SIG-M5 (cell line): ENCODE measurements around the gene KIF18B.

ENCODE experiments used
- DNase-seq: peaks from one replicate; lab custom pipeline; 2025; lab: John Stamatoyannopoulos, UW

KIF18B gene

GRCh38 chr17:44940317-44940716 is 7.3 kb downstream of the KIF18B start:
- no peak for DNase-seq

DNA sequence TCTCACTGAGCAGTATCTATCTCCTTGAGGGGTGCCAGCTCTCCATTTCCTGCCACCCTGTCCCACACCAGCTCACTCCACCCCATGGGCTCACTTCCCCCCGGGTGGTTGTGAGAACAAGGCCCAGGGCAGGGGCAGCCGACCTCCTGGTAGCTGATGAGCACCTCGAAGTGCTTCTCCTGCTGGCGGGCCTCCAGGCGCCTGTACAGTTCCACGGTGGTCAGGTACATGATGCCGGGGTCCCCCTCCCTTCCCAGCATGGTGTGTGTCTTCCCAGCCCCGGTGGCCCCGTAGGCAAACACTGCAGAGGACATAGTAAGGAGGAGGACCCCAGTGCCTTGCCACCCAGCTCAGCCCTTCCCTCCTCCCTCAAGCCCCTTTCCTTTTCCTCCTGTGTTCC is 12.5 kb downstream of the KIF18B start:
- DNase-seq: no peak

DNA sequence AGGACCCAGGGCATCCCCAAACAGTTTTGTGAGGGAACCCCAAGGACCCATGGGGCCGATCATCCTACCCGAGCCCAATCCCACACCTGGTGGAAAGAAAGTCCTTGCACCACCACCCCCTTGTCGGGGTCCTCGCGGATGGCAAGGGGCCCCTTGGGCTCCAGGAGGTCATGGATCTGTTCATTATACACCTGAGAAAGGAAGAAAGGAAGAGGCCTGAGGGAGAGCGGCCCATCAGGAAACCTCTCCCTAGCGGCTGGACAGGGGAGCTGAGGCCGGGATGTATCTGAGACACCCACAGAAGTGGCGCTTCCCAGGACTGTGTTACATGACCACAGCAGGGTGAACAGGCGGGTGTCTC is 12.8 kb downstream of the KIF18B start:
- DNase-seq: no peak

DNA sequence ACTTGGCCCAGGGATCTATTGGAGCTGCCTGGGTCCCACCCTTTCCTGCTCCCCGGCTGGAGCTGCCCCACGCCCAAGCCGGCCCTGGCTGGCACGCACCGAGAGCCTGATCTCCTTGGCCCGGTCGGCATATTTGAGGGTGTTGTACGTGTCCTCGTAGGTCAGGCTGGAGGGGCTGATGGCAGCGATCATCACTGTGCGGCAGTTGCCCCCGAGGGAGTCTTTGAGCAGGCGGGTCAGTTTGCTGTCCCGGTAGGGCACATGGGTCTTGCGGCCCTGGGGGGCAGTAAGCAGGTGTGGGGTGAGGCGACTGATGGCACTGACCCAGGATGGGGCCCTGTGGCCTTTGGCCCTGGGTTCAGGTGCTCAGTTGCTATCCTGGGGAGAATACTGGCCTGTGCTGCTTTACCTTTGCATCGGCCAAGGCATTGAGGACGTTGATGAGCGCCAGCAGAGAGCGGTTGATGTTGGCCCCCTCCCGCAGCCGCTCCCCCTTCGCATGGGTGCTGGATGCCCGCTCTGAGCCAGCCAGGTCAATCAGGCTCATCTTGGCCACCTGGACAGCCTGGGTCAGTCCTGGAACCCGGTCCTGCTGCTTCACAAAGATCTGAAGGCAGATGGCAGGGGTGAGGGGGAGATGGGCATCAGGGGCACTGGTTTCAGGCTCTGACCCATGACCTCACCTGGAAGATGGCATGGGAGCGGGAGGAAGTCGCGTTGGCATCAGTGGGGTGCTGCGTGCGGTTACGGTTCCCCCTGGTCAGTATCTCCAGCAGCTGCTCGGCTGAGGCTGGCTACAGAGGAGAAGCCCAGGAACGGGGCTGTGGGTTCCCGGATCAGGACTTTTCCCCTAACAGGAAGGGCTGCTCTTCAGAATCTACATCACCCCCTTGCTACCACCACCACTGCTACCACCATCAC is 13.5 kb downstream of the KIF18B start:
- DNase-seq: no peak

DNA sequence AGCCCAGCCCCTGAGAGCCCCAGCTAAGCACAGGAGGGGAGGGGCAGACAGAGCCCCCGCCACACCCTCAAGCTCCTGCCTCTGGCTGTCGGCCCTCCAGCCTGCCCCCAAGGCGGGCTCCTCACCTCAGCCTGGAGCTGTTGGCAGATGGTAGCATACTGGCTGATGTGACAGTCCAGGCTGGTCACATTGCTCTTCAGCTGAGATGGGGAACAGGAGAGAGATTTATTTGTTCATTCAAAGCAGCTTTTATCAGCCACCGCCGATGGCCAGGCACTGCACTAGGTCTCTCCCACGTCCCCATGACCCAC is 14.8 kb downstream of the KIF18B start:
- no peak for DNase-seq

DNA sequence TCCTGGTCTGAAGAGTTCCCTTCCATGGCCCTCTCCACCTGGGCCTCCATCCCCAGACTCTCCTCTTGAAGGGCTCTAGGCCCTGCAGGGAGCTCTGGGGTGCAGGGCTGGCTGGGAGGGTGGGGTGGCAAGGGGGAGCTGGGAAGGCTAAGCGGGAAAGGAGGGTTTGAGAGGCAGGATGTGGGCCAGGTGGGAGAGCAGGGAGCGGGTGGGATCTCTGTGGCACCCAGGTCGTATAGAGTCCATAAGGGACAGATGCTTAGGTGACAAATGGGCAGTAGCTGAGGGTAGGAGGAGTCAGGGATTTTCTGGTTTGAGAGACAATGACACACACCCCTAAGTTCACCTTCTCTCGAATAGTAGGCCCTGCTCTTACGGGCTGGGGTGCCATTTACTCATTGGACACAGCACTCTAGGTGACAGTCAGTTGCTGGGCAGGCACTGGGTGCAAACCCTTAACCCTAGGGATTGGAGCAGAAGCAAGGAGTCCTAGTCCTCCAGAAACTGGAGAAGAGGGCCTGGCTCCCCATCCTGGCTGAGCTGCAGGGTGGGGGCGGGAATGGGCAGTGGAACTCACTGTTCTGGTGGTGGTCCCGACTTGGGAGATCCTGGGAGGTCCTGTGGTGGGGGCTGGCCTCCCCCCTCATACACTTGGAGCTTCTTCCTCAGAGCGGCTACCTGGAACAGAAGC is 15.3 kb downstream of the KIF18B start:
- DNase-seq: no peak

DNA sequence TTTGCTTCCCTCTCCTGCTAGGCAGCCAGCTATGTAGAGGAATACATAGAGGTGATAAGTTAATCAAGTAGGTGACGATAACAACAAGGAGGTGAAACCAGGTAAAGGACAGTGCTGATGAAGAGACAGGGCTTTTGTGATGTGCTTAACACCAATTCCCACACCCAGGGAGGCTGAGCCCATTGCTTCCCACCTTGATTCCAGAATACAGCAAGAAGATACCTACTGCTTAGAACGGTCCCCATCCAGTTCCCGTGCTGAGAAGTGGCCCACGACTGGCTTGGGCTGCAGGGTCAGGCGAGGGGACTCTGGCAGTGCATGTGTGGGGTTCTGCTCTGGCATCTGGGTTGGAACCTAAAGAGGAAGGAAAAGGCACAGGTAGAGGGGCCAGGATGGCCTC is 16.2 kb downstream of the KIF18B start:
- DNase-seq: no peak

DNA sequence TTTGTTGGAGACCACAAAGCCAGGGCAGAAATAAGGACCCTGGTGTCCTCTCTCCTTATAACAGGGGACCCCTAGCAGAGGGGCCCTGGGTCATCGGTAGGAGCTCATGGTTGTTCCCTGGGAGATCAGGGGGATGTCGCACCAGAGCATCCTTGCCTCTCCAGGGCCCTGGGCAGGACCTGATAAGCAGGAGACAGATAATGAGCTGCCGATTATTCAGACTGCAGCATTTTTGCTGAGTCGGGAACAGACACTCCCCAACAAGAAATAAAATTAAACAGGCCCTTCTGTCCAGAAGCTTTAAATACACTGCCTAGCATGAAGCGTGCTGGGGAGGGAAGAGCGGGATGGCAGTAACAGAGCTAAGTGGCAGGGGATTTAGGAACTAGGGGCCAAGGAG is 16.9 kb downstream of the KIF18B start:
- no peak for DNase-seq

DNA sequence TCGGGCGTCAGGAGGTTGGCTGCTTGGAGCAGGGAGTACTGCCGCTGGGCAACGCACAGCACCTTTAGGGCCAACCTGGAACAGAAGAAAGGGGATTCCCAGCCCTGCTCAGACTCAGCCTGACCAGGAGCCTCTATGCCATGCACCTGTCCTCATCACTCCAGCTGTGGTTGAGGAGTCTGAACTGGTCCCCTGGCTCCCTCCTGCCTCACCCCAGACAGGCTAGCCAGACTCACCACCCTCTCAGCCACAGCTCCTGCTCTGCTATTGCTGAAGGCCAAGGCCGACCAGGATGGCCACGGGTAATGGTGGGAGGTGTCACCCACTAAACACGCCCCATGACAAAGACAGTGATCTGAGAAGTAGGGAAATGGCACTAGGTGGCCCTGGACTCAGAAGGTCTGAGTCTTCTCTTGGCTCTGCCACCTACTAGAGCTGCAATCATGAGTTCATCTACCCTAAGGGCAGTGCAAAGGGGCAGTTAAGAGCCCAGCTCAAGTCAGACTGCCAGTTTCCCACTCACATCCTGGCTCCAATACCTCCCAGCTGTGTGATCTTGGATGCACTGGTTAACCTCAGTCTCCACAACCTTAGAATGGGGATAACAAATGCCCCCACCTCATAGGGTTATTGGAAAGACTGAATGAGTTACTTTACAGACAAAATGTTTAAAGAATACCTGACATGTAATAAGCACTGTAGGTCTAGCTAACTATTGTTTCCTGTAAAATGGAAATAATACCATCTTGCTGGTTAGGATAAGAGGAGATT is 18.4 kb downstream of the KIF18B start:
- no peak for DNase-seq

- no peak for DNase-seq
Observed at GRCh38 chr17:44928136-44928535, 19.4 kb downstream of the KIF18B start.

- DNase-seq: no peak
Observed at GRCh38 chr17:44927696-44928095, 19.9 kb downstream of the KIF18B start.

DNA sequence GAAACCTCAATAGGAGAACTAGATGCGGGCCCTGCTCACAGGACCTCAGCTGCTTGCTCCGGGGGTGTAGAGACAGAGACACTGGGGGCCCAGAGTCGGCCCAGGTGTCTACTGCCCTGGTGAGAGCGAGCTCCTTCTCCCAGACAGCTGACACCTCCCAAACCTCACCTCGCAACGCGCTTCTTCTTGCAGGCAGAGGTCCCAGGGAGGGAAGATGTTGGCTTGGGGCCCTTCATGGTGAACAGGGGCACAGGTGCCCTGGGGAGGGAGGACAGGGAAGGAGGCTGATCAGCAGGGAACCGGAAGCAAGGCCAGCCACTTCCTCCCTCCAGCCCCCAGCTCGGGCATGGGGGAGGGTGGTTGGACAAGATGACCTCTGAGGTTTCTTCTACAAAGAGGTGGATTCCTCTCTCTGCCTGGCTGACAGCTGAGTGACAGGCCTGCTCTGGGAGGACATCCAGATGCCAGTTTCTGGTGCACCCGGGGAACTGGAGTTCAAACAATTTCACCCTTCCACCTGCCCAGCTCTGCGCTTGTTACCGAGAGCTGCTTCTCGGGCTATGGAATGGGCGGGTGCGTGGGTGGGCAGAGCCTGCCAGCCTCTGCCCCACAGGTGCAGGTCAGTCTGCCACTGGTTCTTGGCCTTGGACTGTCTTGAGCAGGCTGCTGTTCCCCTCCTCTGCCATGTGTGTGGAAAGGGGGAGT is 20.6 kb downstream of the KIF18B start:
- no peak for DNase-seq

DNA sequence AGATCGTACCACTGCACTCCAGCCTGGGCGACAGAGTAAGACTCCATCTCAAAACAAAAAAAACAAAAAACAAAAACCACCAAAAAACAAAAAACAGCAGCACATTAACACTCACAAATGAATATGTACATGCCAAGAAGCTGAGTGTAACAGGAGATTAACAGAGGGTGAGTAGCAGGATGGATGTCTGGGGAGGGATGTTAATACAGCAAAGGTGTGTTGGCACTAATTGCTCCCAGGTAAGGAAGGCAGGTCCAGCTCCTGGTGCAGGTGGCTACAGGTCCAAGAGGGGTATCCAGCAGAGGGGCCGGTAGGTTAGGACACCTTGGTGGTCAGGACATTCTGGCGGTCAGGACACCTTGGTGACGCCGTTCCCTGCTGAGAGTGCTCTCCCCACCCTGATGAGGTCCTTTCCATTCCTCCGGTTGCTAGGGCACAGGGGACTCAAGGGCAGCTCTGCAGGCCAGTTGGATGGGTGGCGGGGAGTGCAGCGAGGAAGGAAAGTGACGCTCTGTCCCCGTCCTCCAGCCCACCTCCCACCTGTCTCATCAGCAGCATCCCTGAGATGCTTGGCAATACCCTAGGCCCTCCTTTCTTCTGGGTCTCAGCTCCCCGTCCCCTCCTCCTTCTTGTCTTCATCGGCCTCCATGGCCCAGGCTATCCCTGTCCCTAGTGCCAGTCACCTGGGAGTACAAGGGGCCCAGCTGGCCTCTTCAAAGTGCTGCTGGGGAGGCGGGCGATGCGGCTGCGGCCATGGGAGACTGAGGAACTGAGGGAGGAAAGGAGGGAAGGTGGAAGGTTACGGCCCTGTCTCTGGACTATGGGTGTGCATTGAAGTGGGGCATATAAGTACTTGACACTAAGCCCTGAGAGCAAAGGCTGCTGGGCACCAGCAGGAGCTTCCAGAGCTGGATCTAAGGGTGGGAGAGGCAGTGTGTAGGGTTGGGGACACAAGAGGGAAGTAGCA is 21.6 kb downstream of the KIF18B start:
- no peak for DNase-seq

DNA sequence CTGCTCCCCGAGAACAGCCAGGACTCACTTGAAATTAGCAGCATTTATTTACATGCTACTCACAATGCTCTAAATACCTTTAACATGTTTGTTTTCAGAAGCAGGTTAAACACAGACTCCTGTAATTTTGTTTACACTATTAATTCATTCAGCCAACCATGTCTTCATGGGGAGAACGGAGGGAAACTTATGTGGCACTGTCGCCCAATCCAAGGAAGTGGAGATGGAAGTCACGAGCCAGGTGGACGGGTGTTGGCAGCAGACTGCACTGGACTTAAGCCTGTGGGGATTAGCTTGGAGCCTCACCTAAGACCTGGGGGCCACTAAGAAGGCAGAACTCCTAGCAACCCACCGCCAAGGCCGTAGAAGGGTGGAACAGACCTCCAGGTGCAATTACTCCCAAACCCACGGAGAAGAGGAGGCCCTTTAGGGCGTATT is 23.4 kb downstream of the KIF18B start:
- no peak for DNase-seq

DNA sequence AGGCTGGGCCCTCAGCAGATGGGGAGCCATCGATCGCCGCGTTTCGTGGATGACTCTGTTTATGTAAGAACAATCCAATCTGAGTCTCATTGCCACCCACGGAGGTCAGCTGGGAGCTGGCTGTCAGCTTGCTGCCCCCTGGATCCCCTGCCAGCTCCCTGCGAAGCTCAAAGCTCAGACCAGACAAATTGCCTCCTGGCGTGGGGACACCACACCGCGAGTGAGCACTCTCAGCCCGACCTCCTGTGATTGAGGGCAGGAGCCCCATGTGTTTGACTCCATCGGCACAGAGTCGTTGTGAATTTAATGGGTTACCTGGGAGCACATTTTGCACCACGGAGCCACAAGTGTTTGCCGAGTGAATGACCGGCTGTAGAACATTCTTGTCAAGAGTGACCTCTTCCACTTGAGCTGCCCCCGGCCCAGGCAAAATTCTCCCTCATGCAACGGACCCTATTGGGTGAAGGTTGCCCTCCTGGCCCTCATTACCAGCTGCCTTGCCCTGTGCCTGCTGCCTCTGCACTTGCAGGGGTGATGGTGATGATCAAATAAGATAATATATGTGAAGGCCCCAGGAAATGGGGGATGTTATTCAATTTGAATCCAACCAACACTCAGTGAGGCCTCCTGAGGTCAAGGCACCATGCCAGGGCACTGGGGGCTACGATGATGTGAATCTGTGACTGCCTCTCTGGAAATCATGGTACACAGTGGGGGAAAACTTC is 24.7 kb downstream of the KIF18B start:
- no peak for DNase-seq

DNA sequence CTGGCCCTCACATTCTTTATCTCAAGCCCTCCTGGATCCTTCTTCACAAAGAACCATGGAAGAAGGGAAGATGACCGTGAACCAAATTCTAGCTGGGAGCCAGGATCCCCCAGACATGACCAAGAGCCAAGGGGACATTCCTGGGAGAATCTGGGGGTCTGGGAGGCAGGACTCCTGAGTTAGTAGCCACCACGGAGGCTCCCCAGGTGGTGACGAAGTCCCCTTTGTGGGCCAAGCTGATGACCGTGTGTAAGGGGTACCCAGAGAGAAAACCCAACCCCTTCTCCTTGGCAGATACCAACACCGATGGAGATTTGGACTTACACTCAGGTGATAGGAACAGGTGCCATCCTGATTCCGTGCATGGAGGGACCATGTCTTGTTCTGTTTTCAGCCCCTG is 25.4 kb downstream of the KIF18B start:
- no peak for DNase-seq

DNA sequence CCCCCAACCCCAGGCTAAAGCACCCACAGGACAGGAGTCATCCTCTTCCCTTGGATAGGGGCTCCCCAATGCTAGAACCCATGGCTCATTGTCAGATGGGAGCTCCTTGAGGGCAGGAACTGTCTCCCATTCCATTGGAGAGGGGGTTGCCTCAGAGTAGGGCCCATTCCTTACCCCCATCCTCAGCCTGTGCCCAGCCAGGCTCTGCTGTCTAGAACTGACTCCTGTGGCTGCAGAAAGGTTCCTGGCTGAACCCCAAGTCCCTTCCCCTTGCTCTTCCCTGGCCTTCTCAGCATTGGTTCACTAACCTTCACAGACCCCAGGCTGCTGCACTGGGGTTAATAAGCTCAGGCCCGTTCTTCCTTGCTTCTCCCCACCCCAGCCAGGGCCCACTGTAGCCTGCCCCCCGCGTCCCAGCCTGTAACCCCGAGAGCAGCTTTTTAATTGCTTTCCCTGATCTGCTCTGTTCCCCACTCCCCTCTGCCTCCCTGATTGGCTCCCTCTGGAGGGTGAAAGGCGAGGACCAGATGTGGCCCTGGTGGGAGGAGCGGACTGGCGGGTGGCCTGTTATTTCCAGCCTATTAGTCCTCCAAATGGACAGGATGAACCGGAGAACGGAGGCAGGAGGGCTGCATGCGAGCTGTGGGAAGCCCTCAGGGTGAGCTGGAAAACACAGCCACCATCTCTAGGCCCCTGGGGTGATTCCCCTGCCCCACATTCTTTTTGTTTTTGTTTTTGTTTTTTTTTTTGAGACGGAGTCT is 26.3 kb downstream of the KIF18B start:
- DNase-seq: no peak

- DNase-seq: no peak
Observed at GRCh38 chr17:44920565-44920940, 27.0 kb downstream of the KIF18B start.

DNA sequence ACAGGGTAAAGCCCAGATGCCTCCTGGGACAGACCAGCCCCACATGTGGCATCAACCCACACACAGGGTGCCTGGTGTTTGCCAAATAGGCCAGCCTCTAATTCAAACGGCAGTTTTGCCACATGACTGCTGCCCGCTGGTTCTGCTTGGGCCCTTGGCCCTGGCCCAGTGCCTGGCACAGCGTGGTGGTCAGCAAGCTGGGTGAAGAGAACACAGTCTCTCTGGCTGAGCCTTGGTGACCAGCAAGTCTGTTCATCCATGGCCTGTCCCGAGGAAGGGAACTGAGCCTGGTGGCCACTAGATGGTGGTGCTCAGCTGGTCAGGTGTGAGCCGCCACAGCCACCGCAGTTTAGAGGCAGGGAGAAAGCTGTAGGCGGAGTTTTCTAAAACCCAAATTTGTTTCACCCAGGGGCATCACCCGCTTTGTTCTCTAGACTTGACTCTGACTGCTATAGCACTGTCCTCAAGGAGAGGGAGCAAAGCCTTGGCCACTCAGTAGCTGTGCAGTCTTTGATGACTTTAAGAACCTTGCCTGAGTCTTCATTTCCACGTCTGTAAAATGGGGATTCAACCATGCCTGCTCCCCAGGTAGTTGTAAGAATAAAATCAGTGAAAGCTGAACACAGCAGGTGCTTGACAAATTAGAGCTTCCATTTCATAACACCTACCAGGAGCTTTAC is 27.5 kb downstream of the KIF18B start:
- no peak for DNase-seq
